HEK293T (cell line): ENCODE results near the gene ATP10A.

Source experiments
- CTCF ChIA-PET: fragments of 350-600 bp; formaldehyde crosslinking; extraction: SDS; loops from one replicate; lab custom pipeline; 2021; ENCODE audit warnings: antibody characterized with exemption, inconsistent platforms; lab: Yijun Ruan, JAX
- POLR2A ChIA-PET: fragments of 350-600 bp; formaldehyde crosslinking; extraction: SDS; loops from one replicate; lab custom pipeline; 2020; ENCODE audit warnings: antibody characterized with exemption, inconsistent platforms; lab: Yijun Ruan, JAX
- DNase-seq: peaks from one replicate; pipeline ENCODE4 v3.0.0; 2012; ENCODE audit warnings: mixed read lengths; ENCODE audit errors: extremely low spot score
- ARNT ChIP-seq: fragments of 450-650 bp; IDR thresholded peaks from 2 replicates; pipeline ENCODE4 v1.6.1; 2017; ENCODE audit warnings: mild to moderate bottlenecking
- BHLHE40 ChIP-seq: fragments of 450-650 bp; IDR thresholded peaks from 2 replicates; pipeline ENCODE4 v1.6.1; 2016; ENCODE audit warnings: mild to moderate bottlenecking, moderate library complexity, borderline replicate concordance
- CTBP1 ChIP-seq: fragments of 450-650 bp; IDR thresholded peaks from 2 replicates; pipeline ENCODE4 v1.6.1; 2016; ENCODE audit warnings: borderline replicate concordance
- ELF4 ChIP-seq: fragments of 450-650 bp; IDR thresholded peaks from 2 replicates; pipeline ENCODE4 v1.6.1; 2017; ENCODE audit warnings: antibody characterized with exemption
- FOXA1 ChIP-seq: fragments of 450-650 bp; IDR thresholded peaks from 2 replicates; pipeline ENCODE4 v1.6.1; 2016; ENCODE audit warnings: mild to moderate bottlenecking
- FOXK2 ChIP-seq: fragments of 450-650 bp; IDR thresholded peaks from 2 replicates; pipeline ENCODE4 v1.6.1; 2016; ENCODE audit warnings: mild to moderate bottlenecking
- FOXM1 ChIP-seq: fragments of 450-650 bp; IDR thresholded peaks from 2 replicates; pipeline ENCODE4 v1.6.1; 2017; ENCODE audit warnings: mild to moderate bottlenecking, borderline replicate concordance
- HDGF ChIP-seq: fragments of 450-650 bp; IDR thresholded peaks from 2 replicates; pipeline ENCODE4 v1.6.1; 2017; ENCODE audit warnings: antibody characterized with exemption, borderline replicate concordance
- L3MBTL2 ChIP-seq: fragments of 450-650 bp; conservative IDR thresholded peaks from 2 replicates; pipeline ENCODE4 v1.6.1; 2016; ENCODE audit warnings: mild to moderate bottlenecking
- LEF1 ChIP-seq: fragments of 450-650 bp; IDR thresholded peaks from 2 replicates; pipeline ENCODE4 v1.6.1; 2017; ENCODE audit warnings: mild to moderate bottlenecking, borderline replicate concordance
- NFRKB ChIP-seq: fragments of 450-650 bp; IDR thresholded peaks from 2 replicates; pipeline ENCODE4 v1.6.1; 2016; ENCODE audit warnings: mild to moderate bottlenecking, moderate library complexity
- SP1 ChIP-seq: fragments of 450-650 bp; IDR thresholded peaks from 2 replicates; pipeline ENCODE4 v1.6.1; 2017
- SUZ12 ChIP-seq: fragments of 450-650 bp; IDR thresholded peaks from 2 replicates; pipeline ENCODE4 v1.6.1; 2016; ENCODE audit warnings: mild to moderate bottlenecking
- TARDBP ChIP-seq: fragments of 450-650 bp; IDR thresholded peaks from 2 replicates; pipeline ENCODE4 v1.6.1; 2016
- ZNF384 ChIP-seq: fragments of 450-650 bp; IDR thresholded peaks from 2 replicates; pipeline ENCODE4 v1.6.1; 2016
- TF ChIP-seq, protein P1 (sequence below): fragments of 450-650 bp; IDR thresholded peaks from 2 replicates; pipeline ENCODE4 v1.6.1; 2016

ATP10A gene

GRCh38 chr15:25742776-25743547 lies 120.2 kb downstream of the ATP10A start:
- ChIA-PET POLR2A (no interaction called here), CTCF (interaction anchor here (0.6 kb wide), 1 partner anchor 10 kb away, joined by 3 read pairs; no protein-coding TSS in a partner anchor)
- TF ChIP-seq ELF4 (no peak), LEF1 (no peak), HDGF (no peak), BHLHE40 (no peak), NFRKB (no peak), L3MBTL2 (no peak), FOXM1 (no peak), CTBP1 (no peak), ARNT (no peak), FOXA1 (no peak), SP1 (no peak), ZNF384 (no peak), SUZ12 (no peak), TARDBP (no peak), FOXK2 (no peak)
- TF ChIP-seq, protein P1, sequence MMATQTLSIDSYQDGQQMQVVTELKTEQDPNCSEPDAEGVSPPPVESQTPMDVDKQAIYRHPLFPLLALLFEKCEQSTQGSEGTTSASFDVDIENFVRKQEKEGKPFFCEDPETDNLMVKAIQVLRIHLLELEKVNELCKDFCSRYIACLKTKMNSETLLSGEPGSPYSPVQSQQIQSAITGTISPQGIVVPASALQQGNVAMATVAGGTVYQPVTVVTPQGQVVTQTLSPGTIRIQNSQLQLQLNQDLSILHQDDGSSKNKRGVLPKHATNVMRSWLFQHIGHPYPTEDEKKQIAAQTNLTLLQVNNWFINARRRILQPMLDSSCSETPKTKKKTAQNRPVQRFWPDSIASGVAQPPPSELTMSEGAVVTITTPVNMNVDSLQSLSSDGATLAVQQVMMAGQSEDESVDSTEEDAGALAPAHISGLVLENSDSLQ: no peak
- no peak for DNase-seq

- TF ChIP-seq FOXM1 (no peak), ARNT (no peak)
- POLR2A ChIA-PET: no interaction called here
- DNase-seq: no peak
- CTCF ChIA-PET: no interaction called here
Measured at GRCh38 chr15:25742041-25742730, 120.9 kb downstream of the ATP10A start.

DNA sequence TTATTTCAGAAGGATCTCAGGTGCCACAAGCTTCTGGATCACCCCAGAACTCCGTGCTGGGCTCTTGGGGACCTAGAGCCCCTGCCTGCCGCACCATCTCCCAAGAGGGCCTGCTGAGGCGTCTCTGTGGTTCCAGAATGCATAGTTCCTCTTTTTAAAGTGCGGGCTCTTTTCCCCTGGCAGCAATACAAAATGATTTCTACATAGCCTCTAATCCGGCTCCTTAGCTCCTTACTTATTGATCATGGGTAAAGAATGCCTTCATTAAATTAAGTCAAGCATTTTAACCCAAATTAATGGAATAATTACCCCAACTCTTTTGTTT lies 121.9 kb downstream of the ATP10A start:
- no peak for DNase-seq
- ChIA-PET POLR2A (no interaction called here), CTCF (no interaction called here)
- TF ChIP-seq TARDBP (no peak), NFRKB (no peak), LEF1 (no peak), CTBP1 (no peak), SUZ12 (no peak), FOXM1 (no peak), ELF4 (no peak), HDGF (no peak), FOXA1 (no peak), FOXK2 (no peak), BHLHE40 (no peak), L3MBTL2 (no peak), ZNF384 (no peak), ARNT (no peak), SP1 (no peak)
- TF ChIP-seq, protein P1: no peak

GRCh38 chr15:25740383-25741255 lies 122.5 kb downstream of the ATP10A start:
- no peak for DNase-seq
- CTCF ChIA-PET: no interaction called here
- no peak for TF ChIP-seq TARDBP
- TF ChIP-seq SP1: no peak
- no peak for TF ChIP-seq FOXA1
- TF ChIP-seq SUZ12: no peak
- no peak for TF ChIP-seq BHLHE40
- TF ChIP-seq NFRKB: no peak
- no peak for TF ChIP-seq ELF4
- TF ChIP-seq CTBP1: no peak
- TF ChIP-seq L3MBTL2: no peak
- no peak for TF ChIP-seq FOXM1
- POLR2A ChIA-PET: no interaction called here

DNA sequence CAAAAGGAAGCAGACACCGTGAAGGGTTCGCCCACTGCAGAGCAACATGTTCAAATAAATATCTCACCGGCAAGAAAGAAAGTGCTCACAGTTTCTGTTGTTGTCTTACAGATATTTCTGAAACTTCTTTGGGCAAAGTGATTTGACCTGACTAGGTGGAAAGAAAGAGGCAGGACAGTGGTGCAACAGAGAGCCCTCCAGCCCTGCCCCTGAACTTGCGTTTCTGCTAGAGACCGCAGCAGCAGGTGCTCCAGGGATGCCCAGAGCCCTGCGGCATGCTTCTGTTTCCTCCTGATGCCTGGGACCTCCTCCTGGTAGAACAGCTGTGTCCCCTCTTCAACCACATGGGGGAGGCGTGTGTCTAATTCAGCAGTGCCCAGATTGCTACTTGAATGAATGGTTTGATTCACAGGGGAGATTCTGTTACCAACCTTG lies 123.4 kb downstream of the ATP10A start:
- CTCF ChIA-PET: no interaction called here
- no peak for DNase-seq
- POLR2A ChIA-PET: no interaction called here
- TF ChIP-seq CTBP1 (no peak), HDGF (no peak), FOXM1 (no peak), ARNT (no peak), ELF4 (no peak), SUZ12 (no peak), L3MBTL2 (no peak), FOXK2 (no peak), LEF1 (no peak), BHLHE40 (no peak)
- TF ChIP-seq, protein P1: no peak
